ENCODE data around the gene BHLHA9.

DNA sequence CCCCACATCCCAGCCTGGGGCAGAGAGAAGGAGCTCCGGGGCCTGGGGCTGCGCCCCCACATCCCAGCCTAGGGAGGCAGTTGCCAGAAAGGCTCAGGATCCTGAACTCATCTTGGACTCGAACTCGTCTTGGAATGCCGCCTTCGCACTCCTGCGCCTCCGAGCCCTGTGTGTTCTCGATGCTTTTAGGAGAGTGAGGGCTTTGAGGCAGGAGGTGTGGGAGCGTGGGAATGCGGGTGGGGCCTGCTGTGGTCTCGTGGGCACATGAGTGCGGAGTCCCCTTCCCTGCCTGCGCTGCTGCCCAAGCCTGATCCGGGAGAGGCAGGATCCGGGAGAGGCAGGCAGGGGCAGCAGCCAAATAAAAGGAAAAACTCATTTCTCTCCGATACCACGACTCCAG is 1.2 kb downstream of the BHLHA9 start:
- TF ChIP-seq, protein P1, sequence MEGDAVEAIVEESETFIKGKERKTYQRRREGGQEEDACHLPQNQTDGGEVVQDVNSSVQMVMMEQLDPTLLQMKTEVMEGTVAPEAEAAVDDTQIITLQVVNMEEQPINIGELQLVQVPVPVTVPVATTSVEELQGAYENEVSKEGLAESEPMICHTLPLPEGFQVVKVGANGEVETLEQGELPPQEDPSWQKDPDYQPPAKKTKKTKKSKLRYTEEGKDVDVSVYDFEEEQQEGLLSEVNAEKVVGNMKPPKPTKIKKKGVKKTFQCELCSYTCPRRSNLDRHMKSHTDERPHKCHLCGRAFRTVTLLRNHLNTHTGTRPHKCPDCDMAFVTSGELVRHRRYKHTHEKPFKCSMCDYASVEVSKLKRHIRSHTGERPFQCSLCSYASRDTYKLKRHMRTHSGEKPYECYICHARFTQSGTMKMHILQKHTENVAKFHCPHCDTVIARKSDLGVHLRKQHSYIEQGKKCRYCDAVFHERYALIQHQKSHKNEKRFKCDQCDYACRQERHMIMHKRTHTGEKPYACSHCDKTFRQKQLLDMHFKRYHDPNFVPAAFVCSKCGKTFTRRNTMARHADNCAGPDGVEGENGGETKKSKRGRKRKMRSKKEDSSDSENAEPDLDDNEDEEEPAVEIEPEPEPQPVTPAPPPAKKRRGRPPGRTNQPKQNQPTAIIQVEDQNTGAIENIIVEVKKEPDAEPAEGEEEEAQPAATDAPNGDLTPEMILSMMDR (IDR thresholded peaks at IDR 0.05 in 4 of 5, conservative IDR thresholded peaks at IDR 0.05 in 1 of 5): no peak
- no peak for TF ChIP-seq POLR2A (IDR thresholded peaks at IDR 0.05)

All from gastrocnemius medialis (tissue), 4 donors.